HG02870 (cell line): ENCODE results near the gene CCNG2.

Source experiments
- ATAC-seq: cut with Tn5 transposase; IDR thresholded peaks from one replicate; pipeline ENCODE4 v1.9.1; 2021; ENCODE audit warnings: mild to moderate bottlenecking, moderate library complexity; ENCODE audit not compliant: unreplicated experiment

The CCNG2 gene

DNA sequence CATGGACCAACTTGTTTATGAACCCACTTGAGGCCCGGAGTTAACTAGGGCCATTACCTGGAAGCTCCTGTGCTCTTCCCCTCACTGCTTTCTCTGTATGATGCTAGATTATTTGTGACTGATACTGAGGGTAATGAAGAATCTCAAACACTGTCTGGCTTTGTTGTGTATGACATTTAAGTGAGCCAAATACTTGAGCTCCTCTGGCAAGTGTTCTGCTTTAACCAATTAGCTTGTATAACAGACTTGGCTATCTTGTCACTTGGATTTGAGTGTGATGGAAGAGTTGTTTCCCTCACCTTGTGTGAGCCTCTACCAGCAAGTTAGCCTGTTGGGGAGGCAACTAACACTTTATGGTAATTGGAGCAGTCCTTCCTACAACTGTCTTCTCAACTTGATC, 42.7 kb downstream of the CCNG2 start:
- no peak for ATAC-seq

DNA sequence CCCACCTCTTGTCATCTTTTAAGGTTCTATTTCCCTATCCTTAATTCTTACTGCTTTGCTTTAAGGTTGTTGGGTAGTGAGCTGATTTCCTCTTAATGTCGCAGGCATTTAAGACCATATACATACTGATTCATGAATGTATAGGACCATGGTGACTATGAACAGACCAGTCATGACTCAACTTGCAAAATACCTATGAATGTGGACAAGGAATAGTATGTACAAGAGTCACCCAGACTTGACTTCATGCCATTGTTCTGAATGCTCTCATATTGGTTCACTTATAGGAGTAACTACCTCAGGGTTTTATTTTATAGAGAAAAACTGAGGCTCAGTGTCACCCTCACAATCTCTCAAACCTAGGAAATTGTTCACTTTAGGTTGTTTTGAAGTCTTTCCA, 44.3 kb downstream of the CCNG2 start:
- ATAC-seq = no peak

DNA sequence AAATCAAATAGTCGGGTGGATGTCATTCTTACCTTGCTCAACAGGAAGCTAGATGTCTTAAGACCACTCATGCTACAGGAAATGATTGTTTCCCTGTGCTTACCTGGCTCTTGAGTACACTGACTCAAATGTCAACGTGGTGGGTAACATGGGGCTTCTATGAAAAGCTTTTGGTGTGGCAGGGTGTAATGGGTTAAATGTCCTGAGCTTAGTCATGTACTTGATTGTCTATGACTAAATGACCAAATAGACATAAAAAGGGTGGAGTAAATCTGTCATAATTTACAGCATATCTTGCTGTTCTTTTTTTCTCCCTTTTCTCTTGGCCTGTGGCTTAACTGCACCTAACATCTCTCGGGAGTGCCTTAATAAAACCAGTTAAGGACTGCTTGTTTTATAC, 44.9 kb downstream of the CCNG2 start:
- no peak for ATAC-seq

DNA sequence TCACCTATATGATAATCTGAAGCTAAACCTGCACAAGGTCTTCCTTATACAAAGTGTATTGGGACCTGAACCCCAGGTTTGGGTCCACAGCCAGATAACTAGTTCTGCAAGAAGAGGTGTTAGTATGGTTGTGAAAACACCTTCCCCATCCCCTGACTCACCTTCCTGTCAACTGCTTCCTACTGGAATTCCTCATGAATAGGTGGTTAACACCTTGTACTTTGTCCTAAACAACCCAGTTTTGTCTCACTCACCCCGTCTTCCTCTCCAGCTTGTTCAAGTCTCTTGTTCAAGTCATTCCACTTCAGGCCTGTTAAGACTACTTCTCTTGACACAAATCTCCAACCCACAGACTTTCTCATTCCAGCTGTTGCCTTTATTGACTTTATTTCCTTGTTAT, 45.5 kb downstream of the CCNG2 start:
- no peak for ATAC-seq

DNA sequence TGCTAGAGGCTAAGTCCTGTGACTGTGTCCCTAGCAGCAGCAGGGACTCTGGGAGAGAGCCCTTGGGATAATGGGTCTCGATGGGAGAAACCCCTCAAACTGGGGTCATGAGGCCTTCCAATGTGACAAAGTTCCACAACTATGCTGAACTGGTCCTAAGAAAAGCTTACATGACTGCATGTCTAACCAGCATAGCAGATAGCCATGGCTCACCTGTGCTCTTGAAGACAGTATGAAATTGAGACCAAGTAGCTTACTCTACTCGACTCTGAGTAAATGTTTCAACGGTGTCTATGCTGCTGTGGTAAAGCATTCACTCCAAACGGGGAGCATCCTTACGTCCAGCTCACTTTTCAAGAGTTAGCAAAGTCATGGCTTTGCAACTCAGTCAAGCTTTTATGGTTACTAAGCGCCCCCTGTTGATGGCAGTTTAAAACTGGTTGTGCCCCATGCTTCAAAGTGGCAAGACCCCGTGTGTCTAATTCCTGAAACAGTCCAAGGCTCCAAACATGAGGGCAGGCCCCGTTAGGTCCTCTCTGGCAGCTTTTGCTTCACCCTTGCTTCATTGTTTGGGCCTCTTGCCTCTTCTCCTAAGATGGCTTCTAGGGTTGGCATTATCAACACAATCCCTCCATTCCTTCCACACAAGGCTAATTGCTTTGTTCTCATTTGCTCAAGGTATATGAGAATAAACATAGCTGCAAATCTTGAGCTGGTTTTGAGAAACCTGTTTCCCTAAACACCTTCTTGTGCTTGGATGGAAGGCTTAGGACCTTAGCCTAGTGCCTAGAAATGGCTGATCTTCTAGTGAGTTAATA, 46.6 kb downstream of the CCNG2 start:
- peak; percentile 64 for ATAC-seq

DNA sequence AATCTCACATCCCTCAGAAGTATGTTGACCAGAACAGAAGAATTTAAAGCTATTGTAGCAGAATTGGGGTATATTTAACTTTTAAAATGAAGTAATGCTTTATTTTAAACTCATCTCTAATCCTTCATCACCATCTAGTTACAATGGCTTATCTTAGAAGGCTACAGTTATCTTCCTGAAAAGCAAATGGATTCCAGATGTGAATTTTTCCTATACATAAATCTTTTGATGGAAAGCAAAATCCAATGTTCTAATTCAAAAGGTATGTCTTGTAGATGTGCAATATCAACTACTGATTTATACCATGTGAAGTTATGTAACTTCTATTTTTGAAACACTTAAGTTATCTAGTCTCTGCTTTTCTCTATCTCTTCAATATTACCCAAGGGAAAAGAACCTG, 47.6 kb downstream of the CCNG2 start:
- no peak for ATAC-seq

DNA sequence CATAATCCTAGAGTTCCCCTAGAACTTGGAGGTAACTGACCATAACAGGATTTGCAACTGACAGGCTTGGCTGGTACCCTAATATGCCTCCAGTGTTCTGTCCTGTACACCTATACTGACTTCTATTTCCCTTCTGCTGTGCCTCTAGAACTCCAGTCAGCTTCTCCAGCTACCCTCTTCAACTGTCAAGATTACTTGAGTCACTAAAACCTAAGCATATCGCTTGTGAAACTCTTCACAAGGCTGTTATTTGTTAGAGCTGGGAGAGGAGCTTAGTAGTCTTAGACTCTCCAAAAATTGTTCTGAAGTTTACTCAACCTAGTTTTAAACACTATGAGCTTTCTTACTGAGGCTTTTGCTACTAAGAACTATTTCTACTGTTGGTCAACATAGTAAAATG, 52.0 kb downstream of the CCNG2 start:
- ATAC-seq = no peak

DNA sequence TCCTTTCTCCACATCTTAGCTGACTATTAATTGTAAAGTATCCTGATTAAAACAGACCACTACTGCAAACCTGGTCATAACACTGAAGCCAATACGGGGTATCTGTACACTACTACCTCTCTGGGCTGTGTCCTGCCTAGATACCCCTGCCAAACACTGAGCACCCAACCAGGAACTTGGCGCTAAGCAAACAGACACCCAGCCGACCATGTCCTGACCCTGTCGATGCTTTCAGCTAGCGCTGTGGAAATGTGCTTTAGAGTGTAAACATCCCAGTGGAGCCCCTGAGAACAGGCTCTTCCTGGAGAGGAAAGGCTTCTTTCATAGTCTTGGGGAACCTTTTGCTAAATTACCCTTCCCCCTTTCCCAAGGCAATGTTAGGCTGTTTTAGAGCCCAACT, 52.9 kb downstream of the CCNG2 start:
- ATAC-seq = no peak

DNA sequence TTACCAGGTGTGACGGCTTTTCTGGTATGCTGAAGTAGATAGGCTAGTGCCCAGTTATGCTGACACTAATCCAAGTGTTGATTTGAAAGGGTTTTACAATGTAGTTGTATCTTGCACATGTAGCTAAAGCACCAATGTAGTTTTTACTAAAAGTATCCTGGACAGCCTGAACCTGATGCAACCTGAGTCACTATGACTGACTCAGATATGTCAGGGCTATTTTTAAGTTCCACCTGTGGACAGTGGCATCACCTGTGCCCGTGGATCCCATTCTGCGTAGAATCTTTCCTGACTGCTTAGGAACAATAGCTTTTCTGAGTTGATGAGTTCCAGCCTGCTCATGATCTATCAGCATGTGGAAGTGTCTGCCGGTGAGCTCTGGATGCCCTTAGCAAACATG, 58.1 kb downstream of the CCNG2 start:
- ATAC-seq = no peak

DNA sequence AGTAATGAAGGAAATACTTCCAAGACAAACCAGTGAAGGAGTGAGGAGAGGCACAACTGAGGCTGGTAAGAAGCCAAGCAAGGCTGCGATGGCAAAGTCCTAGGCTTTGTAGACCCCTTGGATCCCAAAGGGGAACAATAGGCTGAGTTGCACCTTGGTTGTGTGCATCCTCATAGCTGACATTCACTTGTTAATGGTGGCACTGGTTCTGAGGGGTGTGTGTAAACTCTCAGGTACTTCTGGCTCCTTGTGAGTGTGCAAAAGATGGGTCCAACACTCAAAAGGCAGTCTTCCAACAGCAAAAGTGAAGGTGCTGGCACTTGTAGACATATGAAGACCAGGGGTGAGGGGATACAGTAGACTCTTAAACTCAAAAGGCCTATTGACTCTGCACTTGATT, 60.5 kb downstream of the CCNG2 start:
- ATAC-seq = no peak

DNA sequence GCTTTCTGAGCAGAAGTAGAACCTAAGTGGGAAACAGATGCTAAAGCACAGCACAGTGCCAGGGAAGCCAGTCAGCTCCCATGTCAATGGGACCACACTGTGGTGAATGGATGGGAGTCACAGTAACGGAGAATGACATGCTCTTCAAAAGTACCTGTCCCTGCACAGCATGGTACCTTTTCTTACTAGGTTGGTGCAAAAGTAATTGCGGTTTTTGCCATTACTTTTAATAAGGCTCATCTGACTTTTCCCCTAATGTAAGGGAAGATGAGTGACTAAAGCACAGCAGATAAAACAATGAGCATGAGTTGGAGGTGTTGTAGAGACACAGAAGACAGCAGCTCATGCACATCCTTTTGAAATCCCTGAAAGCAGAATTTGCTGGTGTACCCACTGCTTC, 62.3 kb downstream of the CCNG2 start:
- ATAC-seq = no peak
